Spleen (tissue), 7 donors: ENCODE data around the gene PIMREG.

Source experiments
- CTCF ChIP-seq, 11 experiments: fragments of 200-600 bp in 7 of 11; fragments of 450-650 bp in 4 of 11; sonication (generic) in 4 of 11; IDR thresholded peaks in 8 of 11; conservative IDR thresholded peaks in 3 of 11; 1 replicate in 7 of 11; 2 replicates in 4 of 11; pipeline versions ENCODE4 v1.4.0 to v1.8.0; 2016 to 2021; ENCODE audit warnings: antibody characterized with exemption in 11 of 11, inconsistent platforms in 4 of 11, mild to moderate bottlenecking in 1 of 11
- POLR2A ChIP-seq, 3 donors: fragments of 450-650 bp; IDR thresholded peaks; one replicate each; pipeline ENCODE4 v1.5.1; 2017; ENCODE audit warnings: antibody characterized with exemption in 3 of 3, mild to moderate bottlenecking in 1 of 3
- donor health status: DM: no; HTN: no; CAD: no; lungs with moderate emphysema.
- donor health status: DM: no; HTN: no; CAD: no.
- donor health status: DM: no; HTN: no; CAD: no.

GRCh38 chr17:6483507-6483906, 39.3 kb downstream of the PIMREG start:
- TF ChIP-seq CTCF (IDR thresholded peaks at IDR 0.05 in 8 of 11, conservative IDR thresholded peaks at IDR 0.05 in 3 of 11) (no peak), POLR2A (IDR thresholded peaks at IDR 0.05) (no peak)
